Transverse colon (tissue), 3 donors: ENCODE results near the gene GPER1.

Experiments used
- CTCF ChIP-seq, 5 experiments: fragments of 200-600 bp in 3 of 5; fragments of 450-650 bp in 2 of 5; sonication (generic) in 3 of 5; IDR thresholded peaks; 1 replicate in 2 of 5; 2 replicates in 3 of 5; pipeline ENCODE4 v1.5.1; 2016 to 2017; ENCODE audit warnings: antibody characterized with exemption in 5 of 5, inconsistent platforms in 3 of 5, mild to moderate bottlenecking in 2 of 5, moderate library complexity in 1 of 5
- EP300 ChIP-seq: sonication (generic); formaldehyde crosslinking; IDR thresholded peaks from one replicate; pipeline ENCODE4 v1.6.1; 2017; ENCODE audit warnings: antibody characterized with exemption, low read depth
- POLR2A ChIP-seq: fragments of 450-650 bp; IDR thresholded peaks from one replicate; pipeline ENCODE4 v1.6.1; 2016; ENCODE audit warnings: antibody characterized with exemption, mild to moderate bottlenecking, moderate library complexity

GRCh38 chr7:1112625-1113547 lies 25.0 kb downstream of the GPER1 start:
- TF ChIP-seq CTCF (IDR thresholded peaks at IDR 0.05) (no peak), POLR2A (no peak), EP300 (no peak)
